ENCODE data around the gene AZIN2.
"Not testable (repeated sequence)": the region's sequence is repeated elsewhere in the genome, so short reads cannot be mapped to it uniquely, and the experiment has no call there.

The AZIN2 gene

DNA sequence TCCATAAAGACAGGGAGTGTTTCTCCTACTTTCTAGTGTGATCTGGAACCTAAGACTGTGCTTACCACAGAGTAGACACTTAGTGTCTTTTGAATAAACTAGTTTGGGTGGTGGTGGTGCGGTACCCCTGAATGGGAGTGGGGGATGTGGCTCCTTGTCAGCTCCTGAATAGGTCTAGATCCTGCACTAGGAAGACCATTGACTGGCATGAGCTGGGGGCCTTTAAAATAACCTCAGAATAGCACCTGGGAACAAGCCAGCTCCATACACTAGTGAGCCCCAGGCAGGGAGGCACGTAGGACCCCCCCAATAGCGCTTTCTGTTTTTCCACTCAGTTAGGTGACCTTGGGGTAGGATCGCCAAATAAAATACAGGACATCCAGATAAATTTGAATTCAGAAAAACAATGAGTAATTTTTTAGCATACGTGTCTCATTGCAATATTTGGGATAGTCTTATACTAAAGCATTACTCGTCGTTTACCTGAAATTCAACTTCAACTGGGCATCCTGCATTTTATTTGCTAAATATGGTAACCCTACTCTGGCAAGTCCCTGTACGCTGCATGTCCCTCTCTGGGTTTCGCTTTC is 45.6 kb downstream of the AZIN2 start:
- Histone ChIP-seq H3K27ac (ENCODE audit: low read depth, low read length) (peak overlapping the region; percentile 87), H3K4me1 (ENCODE audit: control insufficient read depth, insufficient read depth, low read length) (peaks cover 9% of the 10 kb centered on the region), H3K9ac (ENCODE audit: low read length) (peak overlapping the region; percentile 98)

DNA sequence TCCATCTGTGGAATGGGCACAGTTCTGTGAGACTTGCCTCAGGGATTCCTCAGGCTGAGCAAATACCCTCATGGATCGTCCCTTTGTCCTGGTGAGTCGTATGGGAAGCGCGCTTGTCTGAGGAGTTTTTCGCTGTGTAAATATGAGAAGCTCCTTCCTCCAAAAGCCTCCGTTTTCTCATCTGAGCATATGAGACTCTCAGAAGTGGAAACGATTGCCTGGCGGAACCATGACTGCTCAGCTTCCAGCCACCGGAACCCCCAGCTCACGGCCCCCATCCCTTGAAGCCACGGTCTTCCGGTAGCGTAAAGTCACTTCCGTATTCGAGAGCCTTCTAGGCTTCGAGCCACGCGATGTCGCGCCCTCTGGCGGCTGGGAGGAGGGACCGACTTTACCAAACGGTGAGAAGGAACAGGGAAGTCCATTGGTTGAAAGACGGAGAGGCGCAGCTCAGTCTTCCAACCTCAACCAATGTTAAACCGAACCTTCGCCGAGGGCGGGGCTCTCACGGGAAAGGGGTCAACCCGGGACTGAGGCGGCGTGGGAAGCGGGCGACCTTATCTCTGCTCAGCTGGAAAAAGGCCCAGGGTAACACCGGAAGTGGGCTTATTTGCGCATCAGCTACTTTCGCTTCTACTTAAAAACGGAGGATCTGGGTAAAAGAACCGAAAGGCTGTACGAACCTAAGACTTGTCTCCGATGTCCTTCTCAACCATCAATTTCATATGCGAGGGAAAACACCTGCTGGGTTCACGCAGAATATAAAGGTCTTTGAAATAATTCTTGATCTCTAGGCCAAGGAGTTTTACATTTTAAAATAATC is 46.3 kb downstream of the AZIN2 start:
- H3K9ac ChIP-seq (ENCODE audit: low read length) = peak overlapping the region; percentile 98
- H3K27me3 ChIP-seq (ENCODE audit: control insufficient read depth, insufficient read depth, low read length) = no peaks in the 10 kb centered on the region
- H3K27ac ChIP-seq (ENCODE audit: low read depth, low read length) = peak overlapping the region; percentile 87
- H3K36me3 ChIP-seq (ENCODE audit: control insufficient read depth, insufficient read depth, low read length) = no peaks in the 10 kb centered on the region
- H3K4me3 ChIP-seq (ENCODE audit: low read length) = peak overlapping the region; percentile 99
- H3K4me1 ChIP-seq (ENCODE audit: control insufficient read depth, insufficient read depth, low read length) = peaks cover 9% of the 10 kb centered on the region

More for the DNA sequence above, 45.6 kb downstream of the AZIN2 start:
- Histone ChIP-seq H3K27me3 (ENCODE audit: control insufficient read depth, insufficient read depth, low read length) (no peaks in the 10 kb centered on the region), H3K36me3 (ENCODE audit: control insufficient read depth, insufficient read depth, low read length) (no peaks in the 10 kb centered on the region), H3K4me3 (ENCODE audit: low read length) (peak overlapping the region; percentile 99)

DNA sequence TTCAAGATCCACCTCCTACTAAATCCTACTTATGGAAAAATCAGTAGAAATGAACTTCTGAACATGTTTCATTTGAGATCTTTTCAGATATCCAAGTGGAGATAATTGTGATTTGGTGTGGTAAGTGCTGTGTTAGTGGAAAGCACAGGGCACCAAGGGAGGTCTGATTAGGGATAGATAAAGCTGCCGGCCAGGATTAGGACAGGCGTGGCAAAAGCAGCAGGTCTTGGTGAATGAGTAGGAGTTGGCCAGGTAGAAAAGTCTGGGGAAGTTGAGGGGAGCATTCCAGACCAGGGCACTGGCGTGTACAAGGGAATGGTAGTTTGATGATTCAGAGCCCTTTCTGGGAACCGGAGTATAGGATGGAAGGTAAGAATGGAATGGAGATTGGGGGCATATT is 47.8 kb downstream of the AZIN2 start:
- H3K36me3 ChIP-seq (ENCODE audit: control insufficient read depth, insufficient read depth, low read length) = no peaks in the 10 kb centered on the region
- no peaks in the 10 kb centered on the region for H3K27me3 ChIP-seq (ENCODE audit: control insufficient read depth, insufficient read depth, low read length)
- peaks cover 9% of the 10 kb centered on the region for H3K4me1 ChIP-seq (ENCODE audit: control insufficient read depth, insufficient read depth, low read length)
- H3K9ac ChIP-seq (ENCODE audit: low read length) = no peak overlapping the region
- no peak overlapping the region for H3K27ac ChIP-seq (ENCODE audit: low read depth, low read length)
- H3K4me3 ChIP-seq (ENCODE audit: low read length) = no peak overlapping the region

DNA sequence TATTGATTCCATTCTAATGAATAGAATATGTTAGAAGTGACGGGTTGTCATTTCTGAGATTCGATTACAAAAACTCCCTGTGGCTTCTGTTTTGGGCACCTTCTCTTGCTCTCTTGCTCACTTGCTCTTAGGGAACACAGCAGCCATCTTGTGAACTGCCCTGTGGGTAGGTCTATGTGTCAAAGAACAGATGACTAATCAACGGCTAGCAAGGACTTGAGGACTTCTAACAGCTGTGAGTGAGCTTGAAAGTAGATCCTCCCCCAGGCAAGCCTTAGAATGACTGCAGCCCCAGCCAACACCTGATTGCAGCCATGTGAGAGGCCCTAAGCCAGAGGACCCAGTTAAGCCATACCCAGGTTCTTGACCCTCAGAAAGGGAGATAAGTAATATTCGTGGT is 49.3 kb downstream of the AZIN2 start:
- no peak overlapping the region for H3K4me3 ChIP-seq (ENCODE audit: low read length)
- no peaks in the 10 kb centered on the region for H3K27me3 ChIP-seq (ENCODE audit: control insufficient read depth, insufficient read depth, low read length)
- no peaks in the 10 kb centered on the region for H3K36me3 ChIP-seq (ENCODE audit: control insufficient read depth, insufficient read depth, low read length)
- H3K9ac ChIP-seq (ENCODE audit: low read length) = no peak overlapping the region
- H3K27ac ChIP-seq (ENCODE audit: low read depth, low read length) = no peak overlapping the region
- H3K4me1 ChIP-seq (ENCODE audit: control insufficient read depth, insufficient read depth, low read length) = peaks cover 9% of the 10 kb centered on the region

DNA sequence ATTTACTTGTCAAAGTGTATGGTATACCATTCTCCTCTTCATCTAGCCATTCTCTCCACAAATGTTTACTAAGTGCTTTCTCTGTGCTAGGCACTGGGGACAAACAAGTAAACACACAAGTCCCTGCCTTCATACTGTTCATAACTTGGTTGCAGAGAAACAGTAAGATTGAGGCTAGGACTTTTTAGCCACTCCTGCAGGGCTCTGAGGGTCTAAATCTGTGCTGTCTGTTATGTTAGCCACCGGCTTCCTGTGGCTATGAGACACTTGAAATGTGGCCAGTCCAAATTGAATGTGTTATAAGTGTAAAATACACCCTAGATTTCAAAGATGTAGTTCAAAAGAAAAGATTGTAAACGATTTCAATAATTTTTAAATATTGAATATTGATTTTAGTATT is 50.2 kb downstream of the AZIN2 start:
- no peak overlapping the region for H3K4me3 ChIP-seq (ENCODE audit: low read length)
- peaks cover 9% of the 10 kb centered on the region for H3K4me1 ChIP-seq (ENCODE audit: control insufficient read depth, insufficient read depth, low read length)
- H3K27ac ChIP-seq (ENCODE audit: low read depth, low read length) = no peak overlapping the region
- no peaks in the 10 kb centered on the region for H3K36me3 ChIP-seq (ENCODE audit: control insufficient read depth, insufficient read depth, low read length)
- H3K9ac ChIP-seq (ENCODE audit: low read length) = no peak overlapping the region
- H3K27me3 ChIP-seq (ENCODE audit: control insufficient read depth, insufficient read depth, low read length) = no peaks in the 10 kb centered on the region

DNA sequence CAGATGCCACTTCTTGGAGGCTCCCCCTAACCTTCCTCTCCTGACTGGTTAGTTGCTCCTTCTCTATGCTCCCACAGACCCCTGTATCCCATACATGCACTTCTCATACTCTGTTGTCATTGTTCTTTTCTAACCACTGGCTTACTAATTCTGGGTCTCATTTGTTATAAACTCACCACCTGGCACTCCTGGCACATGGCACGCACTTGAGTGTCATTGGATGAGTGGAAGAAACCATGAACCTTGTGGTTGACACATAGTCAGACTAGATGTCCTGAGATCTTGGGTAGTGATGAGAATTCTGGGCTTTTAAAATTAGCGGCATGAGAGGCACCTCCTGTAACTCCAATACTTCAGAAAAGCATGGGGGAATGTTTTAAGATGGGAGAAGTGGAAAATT is 51.6 kb downstream of the AZIN2 start:
- Histone ChIP-seq H3K27me3 (ENCODE audit: control insufficient read depth, insufficient read depth, low read length) (no peaks in the 10 kb centered on the region), H3K4me3 (ENCODE audit: low read length) (no peak overlapping the region), H3K27ac (ENCODE audit: low read depth, low read length) (no peak overlapping the region), H3K4me1 (ENCODE audit: control insufficient read depth, insufficient read depth, low read length) (peaks cover 3% of the 10 kb centered on the region), H3K36me3 (ENCODE audit: control insufficient read depth, insufficient read depth, low read length) (no peaks in the 10 kb centered on the region), H3K9ac (ENCODE audit: low read length) (no peak overlapping the region)

DNA sequence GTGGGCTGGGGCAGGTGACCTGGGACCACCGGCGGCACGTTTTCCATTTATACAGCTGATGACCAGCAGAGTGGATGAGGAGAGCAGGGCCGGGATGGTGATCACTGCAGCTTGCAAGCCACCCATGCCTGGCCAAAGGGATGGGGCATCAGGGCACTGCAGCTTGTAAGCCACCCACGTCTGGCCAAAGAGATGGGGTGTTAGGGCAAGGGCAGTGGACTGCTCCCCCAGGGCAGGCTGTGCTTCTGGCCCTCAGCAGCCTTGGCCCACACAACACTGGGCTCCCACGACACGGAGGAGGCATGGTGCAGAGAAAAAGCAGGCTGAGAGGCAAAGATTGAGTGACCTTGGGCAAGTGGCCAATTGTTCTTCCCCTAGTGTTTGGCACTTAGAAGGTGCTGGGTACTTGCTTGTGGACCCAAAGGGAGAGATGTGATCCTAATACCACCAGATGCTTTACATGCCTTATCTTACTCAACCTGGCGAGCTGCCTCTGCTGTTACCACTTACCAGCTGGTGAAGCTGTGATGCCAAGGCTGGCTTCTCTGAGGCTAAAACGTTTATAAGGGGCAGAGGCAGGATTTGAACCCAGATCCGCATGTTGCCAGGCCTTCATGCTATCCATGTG is 52.6 kb downstream of the AZIN2 start:
- no peak overlapping the region for H3K4me3 ChIP-seq (ENCODE audit: low read length)
- H3K36me3 ChIP-seq (ENCODE audit: control insufficient read depth, insufficient read depth, low read length) = no peaks in the 10 kb centered on the region
- no peaks in the 10 kb centered on the region for H3K4me1 ChIP-seq (ENCODE audit: control insufficient read depth, insufficient read depth, low read length)
- no peak overlapping the region for H3K9ac ChIP-seq (ENCODE audit: low read length)
- no peak overlapping the region for H3K27ac ChIP-seq (ENCODE audit: low read depth, low read length)
- no peaks in the 10 kb centered on the region for H3K27me3 ChIP-seq (ENCODE audit: control insufficient read depth, insufficient read depth, low read length)

DNA sequence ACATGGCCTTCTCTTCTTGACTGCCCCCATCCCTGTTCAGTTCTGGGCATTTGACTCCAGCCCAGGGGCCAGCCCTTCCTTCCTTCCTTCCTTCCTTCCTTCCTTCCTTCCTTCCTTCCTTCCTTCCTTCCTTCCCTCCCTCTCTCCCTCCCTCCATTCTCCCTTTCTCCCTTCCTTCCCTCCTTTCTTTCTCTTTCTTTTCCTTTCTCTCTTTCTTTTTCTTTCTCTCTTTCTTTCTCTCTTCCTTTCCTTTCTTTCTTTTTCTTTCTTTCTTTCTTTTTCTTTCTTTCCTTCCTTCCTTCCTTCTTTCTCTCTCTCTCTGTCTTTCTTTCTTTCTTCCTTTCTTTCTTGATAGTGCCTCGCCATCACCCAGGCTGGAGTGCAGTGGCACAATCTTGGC is 55.1 kb downstream of the AZIN2 start:
- H3K9ac ChIP-seq (ENCODE audit: low read length); H3K4me1 ChIP-seq (ENCODE audit: control insufficient read depth, insufficient read depth, low read length); H3K36me3 ChIP-seq (ENCODE audit: control insufficient read depth, insufficient read depth, low read length); H3K4me3 ChIP-seq (ENCODE audit: low read length); H3K27ac ChIP-seq (ENCODE audit: low read depth, low read length); H3K27me3 ChIP-seq (ENCODE audit: control insufficient read depth, insufficient read depth, low read length): not testable (repeated sequence)

DNA sequence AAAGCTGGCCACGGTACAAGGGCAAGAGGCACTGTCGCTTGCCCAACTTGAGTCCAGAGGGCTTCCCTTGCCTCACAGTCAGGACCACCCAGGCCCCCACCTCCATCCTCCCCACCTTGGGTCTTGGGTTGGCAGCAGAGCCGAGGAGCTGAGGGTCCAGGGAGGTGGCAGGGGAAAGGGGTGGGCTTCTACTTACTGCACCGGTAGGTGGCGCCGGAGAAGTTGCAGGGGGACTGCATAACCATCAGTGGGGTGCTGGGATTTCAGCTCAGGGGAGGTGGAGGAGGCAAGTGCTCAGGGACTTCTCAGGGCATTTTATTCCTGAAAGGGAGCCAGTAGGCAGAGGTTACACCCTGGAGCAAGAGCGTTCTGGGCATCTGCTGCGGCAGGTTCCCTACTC is 56.8 kb downstream of the AZIN2 start:
- H3K4me3 ChIP-seq (ENCODE audit: low read length) = no peak overlapping the region
- H3K36me3 ChIP-seq (ENCODE audit: control insufficient read depth, insufficient read depth, low read length) = no peaks in the 10 kb centered on the region
- peaks cover 4% of the 10 kb centered on the region for H3K4me1 ChIP-seq (ENCODE audit: control insufficient read depth, insufficient read depth, low read length)
- no peak overlapping the region for H3K27ac ChIP-seq (ENCODE audit: low read depth, low read length)
- H3K9ac ChIP-seq (ENCODE audit: low read length) = no peak overlapping the region
- H3K27me3 ChIP-seq (ENCODE audit: control insufficient read depth, insufficient read depth, low read length) = no peaks in the 10 kb centered on the region

DNA sequence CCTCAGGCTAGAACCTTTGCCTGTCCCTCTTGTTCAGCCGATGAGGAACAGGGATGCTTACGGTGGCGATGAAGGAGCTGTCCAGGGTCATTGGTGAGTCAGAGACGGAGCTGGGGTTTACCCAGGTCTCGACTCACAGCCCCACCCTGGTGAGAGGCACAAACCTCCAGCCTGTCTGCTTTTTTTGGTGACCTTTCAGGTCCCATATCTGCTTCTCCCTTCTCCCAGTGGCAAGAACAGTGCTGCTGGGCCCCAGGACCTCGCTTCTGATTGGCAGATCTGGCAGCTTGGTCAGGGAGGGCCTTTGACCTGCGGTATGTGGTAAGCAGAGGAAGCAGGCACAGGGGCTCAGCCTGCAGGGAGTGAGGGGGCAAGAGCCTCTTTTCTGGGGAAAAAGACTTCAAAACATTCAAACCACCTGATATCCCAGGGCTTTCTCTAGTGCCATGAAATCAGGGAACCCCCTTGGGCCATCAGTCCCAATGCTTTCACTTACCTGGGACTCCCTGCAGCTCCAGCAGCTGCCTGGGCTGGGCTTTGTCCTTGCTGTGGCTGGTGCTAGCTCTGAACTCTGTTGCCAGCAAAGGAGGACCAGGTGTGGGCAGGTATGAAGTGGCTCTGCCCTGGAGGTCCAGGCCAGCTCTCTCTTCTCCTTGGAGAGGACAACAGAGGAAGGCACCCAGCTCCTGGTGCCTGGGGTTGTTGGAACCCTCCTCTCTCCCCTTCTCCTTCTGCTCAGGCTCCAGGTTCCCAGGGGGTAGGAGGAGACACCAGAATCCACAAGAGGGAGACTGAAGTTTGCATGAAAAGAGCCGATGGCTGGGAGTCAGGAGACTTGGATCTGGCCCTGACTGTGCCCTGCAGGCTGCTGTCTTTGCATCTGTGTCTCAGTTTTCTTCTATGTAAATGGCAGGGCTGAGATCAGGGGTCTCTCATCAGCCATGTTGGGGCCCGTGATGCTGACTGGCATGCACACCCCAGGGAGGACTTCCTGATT is 59.5 kb downstream of the AZIN2 start:
- Histone ChIP-seq H3K4me1 (ENCODE audit: control insufficient read depth, insufficient read depth, low read length) (peaks cover 15% of the 10 kb centered on the region), H3K27ac (ENCODE audit: low read depth, low read length) (no peak overlapping the region), H3K36me3 (ENCODE audit: control insufficient read depth, insufficient read depth, low read length) (no peaks in the 10 kb centered on the region), H3K4me3 (ENCODE audit: low read length) (no peak overlapping the region), H3K27me3 (ENCODE audit: control insufficient read depth, insufficient read depth, low read length) (no peaks in the 10 kb centered on the region), H3K9ac (ENCODE audit: low read length) (no peak overlapping the region)

DNA sequence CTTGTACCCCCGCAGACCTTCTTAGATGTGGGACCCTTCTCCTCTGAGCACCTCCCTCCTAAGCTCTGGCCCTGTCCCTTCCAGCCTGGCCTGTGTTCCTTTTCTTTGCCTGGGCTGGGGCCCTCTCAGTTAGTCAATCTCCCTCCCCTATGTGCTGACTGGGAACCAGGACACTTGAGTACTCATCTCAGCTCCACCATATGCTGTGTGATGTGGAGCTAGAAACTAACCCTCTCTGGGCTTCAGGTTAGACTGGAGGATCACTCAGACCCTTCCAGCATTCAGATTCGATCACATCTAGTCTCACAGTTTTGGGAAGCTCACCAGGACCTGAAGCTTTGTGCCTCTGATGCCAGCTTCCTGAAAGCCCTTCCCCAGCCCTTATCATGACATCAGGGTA is 60.3 kb downstream of the AZIN2 start:
- H3K4me3 ChIP-seq (ENCODE audit: low read length) = no peak overlapping the region
- H3K4me1 ChIP-seq (ENCODE audit: control insufficient read depth, insufficient read depth, low read length) = peaks cover 15% of the 10 kb centered on the region
- no peak overlapping the region for H3K9ac ChIP-seq (ENCODE audit: low read length)
- no peaks in the 10 kb centered on the region for H3K36me3 ChIP-seq (ENCODE audit: control insufficient read depth, insufficient read depth, low read length)
- H3K27me3 ChIP-seq (ENCODE audit: control insufficient read depth, insufficient read depth, low read length) = no peaks in the 10 kb centered on the region
- H3K27ac ChIP-seq (ENCODE audit: low read depth, low read length) = no peak overlapping the region

DNA sequence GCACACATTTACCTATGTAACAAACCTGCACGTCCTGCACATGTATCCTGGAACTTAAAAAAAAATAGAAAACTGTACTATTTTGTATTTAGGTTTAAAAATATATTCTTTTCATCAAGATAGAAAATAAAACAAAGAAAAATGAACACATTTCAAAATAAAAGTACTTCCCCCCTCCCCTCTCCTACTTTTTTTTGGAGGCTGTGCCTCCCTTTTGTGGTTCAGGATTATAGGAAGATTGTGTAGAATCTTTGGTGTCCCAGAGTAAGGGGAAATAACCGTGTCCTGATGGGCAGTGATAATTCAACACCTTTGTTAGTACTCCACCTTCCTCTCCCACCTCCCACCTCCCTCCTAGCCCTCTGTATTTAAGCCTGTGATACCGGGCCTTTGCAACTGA is 60.8 kb downstream of the AZIN2 start:
- Histone ChIP-seq H3K36me3 (ENCODE audit: control insufficient read depth, insufficient read depth, low read length) (peaks cover 3% of the 10 kb centered on the region), H3K27ac (ENCODE audit: low read depth, low read length) (no peak overlapping the region), H3K9ac (ENCODE audit: low read length) (no peak overlapping the region), H3K4me3 (ENCODE audit: low read length) (no peak overlapping the region), H3K4me1 (ENCODE audit: control insufficient read depth, insufficient read depth, low read length) (peaks cover 15% of the 10 kb centered on the region), H3K27me3 (ENCODE audit: control insufficient read depth, insufficient read depth, low read length) (no peaks in the 10 kb centered on the region)

All from rectal smooth muscle tissue (tissue), 1 donor.